ENCODE data around the gene TRPV6.

TRPV6 gene

GRCh38 chr7:142908290-142908689, 22.7 kb upstream of the TRPV6 start:
- DNase-seq (ENCODE audit: low spot score) = no peak

- DNase-seq (ENCODE audit: low spot score) = no peak
Observed at GRCh38 chr7:142906643-142907042, 21.1 kb upstream of the TRPV6 start.

GRCh38 chr7:142905759-142906158, 20.2 kb upstream of the TRPV6 start:
- no peak for DNase-seq (ENCODE audit: low spot score)

- no peak for DNase-seq (ENCODE audit: low spot score)
Observed at GRCh38 chr7:142904128-142904527, 18.6 kb upstream of the TRPV6 start.

- DNase-seq (ENCODE audit: low spot score) = no peak
Observed at GRCh38 chr7:142901426-142902259, 16.1 kb upstream of the TRPV6 start.

GRCh38 chr7:142899661-142900060, 14.1 kb upstream of the TRPV6 start:
- DNase-seq (ENCODE audit: low spot score) = no peak

GRCh38 chr7:142898377-142899170, 13.0 kb upstream of the TRPV6 start:
- DNase-seq (ENCODE audit: low spot score) = no peak

- no peak for DNase-seq (ENCODE audit: low spot score)
Observed at GRCh38 chr7:142897691-142898090, 12.1 kb upstream of the TRPV6 start.

GRCh38 chr7:142896741-142897379, 11.3 kb upstream of the TRPV6 start:
- DNase-seq (ENCODE audit: low spot score) = no peak

- DNase-seq (ENCODE audit: low spot score) = no peak
Observed at GRCh38 chr7:142896151-142896550, 10.6 kb upstream of the TRPV6 start.

GRCh38 chr7:142894985-142895593, 9.5 kb upstream of the TRPV6 start:
- DNase-seq (ENCODE audit: low spot score) = no peak

- no peak for DNase-seq (ENCODE audit: low spot score)
Observed at GRCh38 chr7:142894112-142894984, 8.8 kb upstream of the TRPV6 start.

- no peak for DNase-seq (ENCODE audit: low spot score)
Observed at GRCh38 chr7:142892951-142893350, 7.4 kb upstream of the TRPV6 start.

- no peak for DNase-seq (ENCODE audit: low spot score)
Observed at GRCh38 chr7:142891490-142892082, 6.0 kb upstream of the TRPV6 start.

- no peak for DNase-seq (ENCODE audit: low spot score)
Observed at GRCh38 chr7:142890874-142891485, 5.4 kb upstream of the TRPV6 start.

GRCh38 chr7:142889816-142890215, 4.3 kb upstream of the TRPV6 start:
- DNase-seq (ENCODE audit: low spot score) = no peak

- DNase-seq (ENCODE audit: low spot score) = no peak
Observed at GRCh38 chr7:142887282-142888015, 1.9 kb upstream of the TRPV6 start.

- DNase-seq (ENCODE audit: low spot score) = no peak
Observed at GRCh38 chr7:142886866-142887265, 1.3 kb upstream of the TRPV6 start.

- DNase-seq (ENCODE audit: low spot score) = no peak
Observed at GRCh38 chr7:142884286-142884640, 1.3 kb downstream of the TRPV6 start.
